IMR-90 (cell line): ENCODE data around the gene PDE11A. TPM values are rescaled to one million over a fixed set of nuclear protein-coding genes. Genes with fewer than 3 reads are reported as not detected.

Experiments
- ATAC-seq: fragments of 200-7000 bp; cut with Tn5 transposase; 2 replicates; pipeline ENCODE4 v1.9.1; 2020; ENCODE audit warnings: low read depth, mild to moderate bottlenecking, moderate library complexity
- BruUV-seq: library from RNA; stranded (reverse); fragments of 400-500 nt; replicated peaks from 2 replicates; lab custom pipeline; 2021; lab: Mats Ljungman, UMichigan
- CTCF ChIA-PET: fragments of 300-600 bp; formaldehyde crosslinking; extraction: SDS; loops from one replicate; lab custom pipeline; 2021; ENCODE audit warnings: antibody characterized with exemption; lab: Yijun Ruan, JAX
- POLR2A ChIA-PET: fragments of 300-600 bp; sonication (Branson Sonifier 250); formaldehyde crosslinking; loops from one replicate; lab custom pipeline; 2022; ENCODE audit warnings: antibody characterized with exemption; ENCODE audit not compliant: unreplicated experiment; lab: Charles Lee
- DNase-seq: peaks from one replicate; pipeline ENCODE4 v3.0.0; 2013
- H2AFZ ChIP-seq: replicated peaks from 2 replicates; pipeline ENCODE3; 2013; ENCODE audit warnings: low read length, mild to moderate bottlenecking; ENCODE audit not compliant: poor library complexity
- H2AK5ac ChIP-seq: 2 replicates; pipeline ENCODE4 v1.6.1; 2013; ENCODE audit warnings: low read depth, low read length, inconsistent platforms
- H2AK9ac ChIP-seq: replicated peaks from 2 replicates; pipeline ENCODE3; 2013; ENCODE audit warnings: mild to moderate bottlenecking, low read depth, low read length, moderate library complexity; ENCODE audit not compliant: poor library complexity
- H2BK120ac ChIP-seq: 2 replicates; pipeline ENCODE4 v1.6.1; 2013; ENCODE audit warnings: low read depth, low read length, inconsistent platforms
- H2BK15ac ChIP-seq: 3 replicates; pipeline ENCODE4 v1.6.1; 2013; ENCODE audit warnings: low read depth, low read length, inconsistent platforms
- H2BK20ac ChIP-seq: 2 replicates; pipeline ENCODE4 v1.6.1; 2013; ENCODE audit warnings: low read depth, mild to moderate bottlenecking, inconsistent platforms, low read length, moderate library complexity
- H2BK5ac ChIP-seq: 2 replicates; pipeline ENCODE4 v1.6.1; 2013; ENCODE audit warnings: mild to moderate bottlenecking, low read depth, low read length, inconsistent platforms; ENCODE audit not compliant: poor library complexity, severe bottlenecking
- H3K14ac ChIP-seq: replicated peaks from 2 replicates; pipeline ENCODE4 v1.6.1; 2013; ENCODE audit warnings: low read depth, low read length, inconsistent platforms
- H3K18ac ChIP-seq: 2 replicates; pipeline ENCODE4 v1.6.1; 2013; ENCODE audit warnings: low read depth, low read length, control low read depth
- H3K23ac ChIP-seq: 2 replicates; pipeline ENCODE4 v1.6.1; 2013; ENCODE audit warnings: low read depth, low read length, inconsistent platforms
- H3K27ac ChIP-seq: 2 replicates; pipeline ENCODE4 v1.5.1; 2013; ENCODE audit warnings: mild to moderate bottlenecking, control low read depth, low read length; ENCODE audit not compliant: insufficient read depth
- H3K27me3 ChIP-seq: 2 replicates; pipeline ENCODE4 v1.6.1; 2013; ENCODE audit warnings: low read length; ENCODE audit not compliant: control insufficient read depth, insufficient read depth
- H3K36me3 ChIP-seq: 2 replicates; pipeline ENCODE4 v1.6.1; 2013; ENCODE audit warnings: low read length, mixed read lengths; ENCODE audit not compliant: control insufficient read depth, insufficient read depth
- H3K4ac ChIP-seq: 2 replicates; pipeline ENCODE4 v1.6.1; 2013; ENCODE audit warnings: low read depth, low read length, inconsistent platforms
- H3K4me1 ChIP-seq: 2 replicates; pipeline ENCODE4 v1.6.1; 2013; ENCODE audit warnings: low read length, mixed read lengths; ENCODE audit not compliant: control insufficient read depth, insufficient read depth
- H3K4me2 ChIP-seq: 2 replicates; pipeline ENCODE4 v1.6.1; 2013; ENCODE audit warnings: low read depth, mild to moderate bottlenecking, control low read depth, low read length, moderate library complexity
- H3K4me3 ChIP-seq: 2 replicates; pipeline ENCODE4 v1.5.1; 2013; ENCODE audit warnings: low read depth, mild to moderate bottlenecking, control low read depth, low read length, moderate library complexity; ENCODE audit not compliant: insufficient read depth
- H3K56ac ChIP-seq: 2 replicates; pipeline ENCODE4 v1.6.1; 2013; ENCODE audit warnings: low read length, inconsistent platforms; ENCODE audit not compliant: insufficient read depth; ENCODE audit errors: extremely low read depth
- H3K79me1 ChIP-seq, 2 experiments: 2 replicates each; pipeline ENCODE4 v1.6.1; 2013; ENCODE audit warnings: low read length in 2 of 2, inconsistent platforms in 1 of 2, low read depth in 1 of 2
- H3K9ac ChIP-seq: 2 replicates; pipeline ENCODE4 v1.6.1; 2013; ENCODE audit warnings: low read depth, low read length, control low read depth
- H3K9me1 ChIP-seq: 2 replicates; pipeline ENCODE4 v1.6.1; 2013; ENCODE audit warnings: low read length, inconsistent platforms; ENCODE audit not compliant: insufficient read depth
- H3K9me3 ChIP-seq: 2 replicates; pipeline ENCODE4 v1.6.1; 2013; ENCODE audit warnings: low read length; ENCODE audit not compliant: control insufficient read depth, insufficient read depth
- H4K20me1 ChIP-seq: 2 replicates; pipeline ENCODE4 v1.6.1; 2013; ENCODE audit warnings: low read length, inconsistent platforms; ENCODE audit not compliant: insufficient read depth
- H4K5ac ChIP-seq: 2 replicates; pipeline ENCODE4 v1.6.1; 2013; ENCODE audit warnings: mild to moderate bottlenecking, low read depth, low read length, control low read depth
- H4K8ac ChIP-seq, 2 experiments: 2 replicates each; pipeline ENCODE4 v1.6.1; 2013; ENCODE audit warnings: low read depth in 2 of 2, low read length in 2 of 2, control low read depth in 1 of 2, inconsistent platforms in 1 of 2
- H4K91ac ChIP-seq: 2 replicates; pipeline ENCODE4 v1.6.1; 2013; ENCODE audit warnings: low read depth, low read length, inconsistent platforms; ENCODE audit not compliant: insufficient read depth
- CHD1 ChIP-seq: IDR thresholded peaks from 2 replicates; pipeline ENCODE4 v1.6.1; 2012; ENCODE audit warnings: low read depth, low read length, improper control_type of control experiment
- MAFK ChIP-seq: IDR thresholded peaks from 2 replicates; pipeline ENCODE4 v1.6.1; 2012; ENCODE audit warnings: low read depth, low read length, improper control_type of control experiment
- WGBS, 2 experiments: methylation state at CpG; one replicate each; pipeline versions ENCODE4 v1.1.5 to v1.1.7; 2013; ENCODE audit warnings: missing lambda C conversion rate in 2 of 2; ENCODE audit not compliant: insufficient read length in 1 of 2; ENCODE audit errors: extremely low coverage in 2 of 2; 5-methylcytosine and 5-hydroxymethylcytosine counted together
- dilution Hi-C: fragments of 300-500 bp; cut with HindIII; formaldehyde crosslinking; loops from one replicate; pipeline ENCODE4 v1.14.3; 2018; ENCODE audit warnings: low sequenced_read_pairs; ENCODE audit not compliant: unreplicated experiment
- in situ Hi-C: fragments of 300-500 bp; cut with MboI; formaldehyde crosslinking; loops from 3 replicates; pipeline ENCODE4 v1.14.3; 2019; ENCODE audit warnings: low sequenced_read_pairs, inconsistent platforms, mixed read lengths
- intact Hi-C: fragments of 100-400 bp; cut with micrococcal nuclease; formaldehyde crosslinking; loops from 2 replicates; pipeline ENCODE4 v1.10.0; 2022
- polyA plus RNA-seq, 3 experiments: library from polyadenylated mRNA; depleted of rRNA; stranded (reverse); fragments of >200 nt; gene quantifications; 2 replicates each; pipeline ENCODE4 v1.2.3, GENCODE V29; 2012; ENCODE audit warnings: low replicate concordance in 1 of 3
- total RNA-seq: library from RNA; depleted of rRNA; stranded (reverse); fragments of >200 nt; gene quantifications from 2 replicates; pipeline ENCODE4 v1.2.3, GENCODE V29; 2012

Gene PDE11A
- total and polyA plus RNA-seq, 2 of the 4 experiments (the other 2 are of a cell fraction): 0.21 to 0.72 TPM

DNA sequence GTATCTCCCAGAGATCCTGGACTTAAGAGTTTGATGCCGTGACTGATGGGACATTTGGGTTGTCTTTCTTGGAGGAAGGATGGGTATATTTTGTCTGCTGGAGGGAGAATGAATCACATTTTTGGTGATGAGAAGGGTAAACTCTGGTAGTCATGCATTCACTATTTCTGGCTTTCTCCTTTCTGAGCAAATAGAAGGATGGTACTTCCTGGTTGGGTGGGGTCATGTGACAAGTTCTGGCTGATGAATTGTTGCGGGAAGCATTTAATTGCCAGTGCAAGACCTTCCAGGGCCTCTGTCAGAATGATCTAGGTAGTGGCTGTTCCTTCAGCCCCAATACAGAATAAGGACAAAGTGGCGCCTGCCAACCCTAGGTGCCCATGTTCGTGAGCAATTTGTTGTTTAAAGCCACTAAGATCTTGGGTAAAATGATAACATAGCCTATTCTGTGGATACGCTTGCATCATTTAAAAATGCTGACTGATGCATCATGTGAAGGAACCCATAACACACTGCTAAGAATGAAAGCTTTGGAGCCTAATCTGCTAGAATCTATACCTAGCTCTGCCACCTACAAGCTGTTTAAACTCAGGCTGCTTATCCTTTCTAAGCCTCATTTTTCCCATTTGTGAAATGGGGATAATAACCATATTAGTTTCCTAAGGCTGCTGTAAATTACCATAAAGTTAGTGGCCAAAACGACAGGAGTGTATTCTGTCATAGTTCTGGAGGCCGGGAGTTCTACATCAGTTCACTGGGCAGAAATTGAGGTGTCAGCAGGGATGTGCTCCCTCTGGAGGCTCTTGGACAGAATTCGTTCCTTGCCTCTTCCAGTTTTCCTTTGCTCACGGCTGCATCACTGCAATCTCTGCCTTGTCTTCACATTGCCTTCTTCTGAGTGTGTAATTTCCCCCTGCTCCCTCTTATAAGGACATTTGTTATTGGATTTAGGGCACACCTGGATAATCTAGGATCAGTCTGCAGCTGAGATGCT is 398.7 kb downstream of the PDE11A start:
- no peak overlapping the region for H3K4me3 ChIP-seq
- no peaks in the 10 kb centered on the region for H3K79me1 ChIP-seq
- H3K14ac ChIP-seq: no peak overlapping the region
- no peaks in the 10 kb centered on the region for H3K27me3 ChIP-seq
- no peak overlapping the region for H3K4ac ChIP-seq
- no peak overlapping the region for H2BK5ac ChIP-seq
- H3K4me2 ChIP-seq: no peak overlapping the region
- no peak overlapping the region for H2BK15ac ChIP-seq
- 60% methylated on average over 1 of the region's 9 CpGs; no CpG with 5 or more reads in 1 of the 2 experiments for WGBS, 2 experiments
- H3K36me3 ChIP-seq: no peaks in the 10 kb centered on the region
- H4K5ac ChIP-seq: no peak overlapping the region
- H4K91ac ChIP-seq: no peak overlapping the region
- DNase-seq (no peak), ATAC-seq (no peak)
- intact Hi-C loops: no loop called here
- H3K9me3 ChIP-seq: no peaks in the 10 kb centered on the region
- no peak overlapping the region for H3K9ac ChIP-seq
- H2AK5ac ChIP-seq: no peak overlapping the region
- no peak overlapping the region for H2AFZ ChIP-seq
- H3K9me1 ChIP-seq: no peaks in the 10 kb centered on the region
- BruUV-seq: no TSS peak
- TF ChIP-seq CHD1 (no peak), MAFK (peak; percentile 61)
- no peaks in the 10 kb centered on the region for H3K4me1 ChIP-seq
- no peak overlapping the region for H2BK20ac ChIP-seq
- H4K8ac ChIP-seq: no peak overlapping the region
- dilution Hi-C loops: no loop called here
- H3K23ac ChIP-seq: no peak overlapping the region
- H3K27ac ChIP-seq: no peak overlapping the region
- ChIA-PET CTCF (no interaction called here), POLR2A (no interaction called here)
- in situ Hi-C loops: no loop called here
- no peak overlapping the region for H3K18ac ChIP-seq
- no peak overlapping the region for H2BK120ac ChIP-seq
- H2AK9ac ChIP-seq: no peak overlapping the region
- H4K20me1 ChIP-seq: no peaks in the 10 kb centered on the region
- H3K56ac ChIP-seq: no peak overlapping the region
